GM21528 (cell line): Measurements from ENCODE around the gene GARIN5B.
"Not testable (repeated sequence)": the region's sequence is repeated elsewhere in the genome, so short reads cannot be mapped to it uniquely, and the experiment has no call there.

ENCODE experiments used
- ATAC-seq: cut with Tn5 transposase; IDR thresholded peaks from one replicate; pipeline ENCODE4 v1.9.1; 2021; ENCODE audit warnings: mild to moderate bottlenecking, moderate library complexity; ENCODE audit not compliant: unreplicated experiment, low FRiP score

Gene GARIN5B

DNA sequence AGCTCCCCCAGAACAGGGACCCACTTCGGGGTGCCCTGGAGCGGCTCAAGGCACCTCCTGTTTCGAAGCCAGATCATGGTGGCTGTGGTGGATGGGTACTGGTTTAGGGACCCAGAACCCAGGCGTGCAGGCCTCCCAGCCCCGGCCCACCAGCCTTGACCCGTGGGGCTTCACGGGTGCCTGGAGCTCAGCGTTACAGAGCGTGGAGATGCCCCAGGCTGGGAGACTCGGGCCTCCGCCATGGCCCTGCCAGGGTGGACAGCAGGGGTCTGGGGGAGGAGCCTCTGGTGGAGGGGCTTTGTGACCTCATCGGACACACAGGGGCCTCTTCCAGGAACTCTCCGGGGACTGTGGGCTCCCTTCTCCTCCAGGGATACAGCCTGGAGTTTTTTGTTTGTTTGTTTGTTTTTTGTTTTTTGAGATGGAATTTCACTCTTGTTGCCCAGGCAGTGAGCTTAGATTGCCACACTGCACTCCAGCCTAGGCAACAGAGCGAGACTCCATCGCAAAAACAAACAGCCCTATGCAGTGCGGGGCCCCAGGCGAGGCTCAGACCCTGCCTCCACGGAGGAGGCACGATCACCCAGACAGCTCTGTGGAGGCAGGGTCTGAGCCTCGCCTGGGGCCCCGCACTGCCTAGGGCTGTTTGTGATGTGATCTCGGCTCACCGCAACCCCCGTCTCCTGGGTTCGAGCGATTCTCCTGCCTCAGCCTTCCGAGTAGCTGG is at the start of gene GARIN5B:
Gene GARIN5B, minus strand, starts transcription at position 271 of the 727 bp plus-strand sequence. Its CDS starts 194 bp downstream, at position 77.
- ATAC-seq, result no peak

DNA sequence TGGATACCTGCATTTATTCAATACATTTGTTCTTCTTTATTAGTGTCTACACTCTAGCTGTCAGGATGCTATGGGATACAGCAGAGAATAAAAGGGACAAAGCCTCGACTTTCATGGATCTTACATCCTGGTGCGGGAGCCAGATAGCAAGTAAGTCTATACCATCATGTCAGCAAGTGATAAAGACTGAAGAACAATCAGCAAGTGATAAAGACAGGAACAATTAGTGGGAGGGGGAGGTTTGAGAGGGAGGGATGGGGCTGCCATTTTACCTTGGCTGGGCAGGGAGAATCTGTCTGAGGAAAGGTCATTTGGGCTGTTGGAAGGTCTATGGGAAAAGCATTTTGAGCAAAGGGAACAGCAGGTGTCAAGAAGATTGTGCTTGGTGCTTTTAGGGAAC is 47.1 kb upstream of the GARIN5B start:
- no peak for ATAC-seq

DNA sequence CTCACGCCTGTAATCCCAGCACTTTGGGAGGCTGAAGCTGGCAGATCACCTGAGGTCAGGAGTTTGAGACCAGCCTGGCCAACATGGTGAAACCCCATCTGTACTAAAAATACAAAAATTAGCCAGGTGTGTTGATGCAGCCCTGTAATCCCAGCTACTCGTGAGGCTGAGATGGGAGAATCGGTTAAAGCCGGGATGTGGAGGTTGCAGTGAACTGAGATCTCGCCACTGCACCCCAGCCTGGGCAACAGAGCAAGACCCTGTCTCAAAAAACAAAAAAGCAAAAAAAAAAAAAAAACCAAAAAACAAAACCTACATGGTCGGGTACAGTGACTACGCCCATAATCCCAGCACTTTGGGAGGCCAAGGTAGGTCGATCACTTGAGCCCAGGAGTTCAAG is 46.1 kb upstream of the GARIN5B start:
- not testable (repeated sequence) for ATAC-seq

DNA sequence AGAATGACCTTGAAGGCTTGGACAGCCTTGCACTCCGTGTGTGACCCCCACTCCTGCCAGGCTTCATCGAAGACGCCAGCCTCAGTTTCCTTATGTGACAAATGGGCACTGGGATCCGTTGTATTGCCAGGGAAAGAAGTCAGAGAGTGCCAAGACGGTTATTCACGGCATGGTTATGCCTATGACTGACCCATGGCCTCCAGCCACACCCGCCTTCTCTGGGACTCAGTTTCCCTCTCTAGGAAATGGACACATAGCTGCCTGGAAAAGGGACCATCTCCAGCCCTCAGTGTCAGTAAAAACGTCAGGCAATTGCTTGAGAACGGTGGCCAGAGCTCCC is 45.4 kb upstream of the GARIN5B start:
- ATAC-seq, result no peak

DNA sequence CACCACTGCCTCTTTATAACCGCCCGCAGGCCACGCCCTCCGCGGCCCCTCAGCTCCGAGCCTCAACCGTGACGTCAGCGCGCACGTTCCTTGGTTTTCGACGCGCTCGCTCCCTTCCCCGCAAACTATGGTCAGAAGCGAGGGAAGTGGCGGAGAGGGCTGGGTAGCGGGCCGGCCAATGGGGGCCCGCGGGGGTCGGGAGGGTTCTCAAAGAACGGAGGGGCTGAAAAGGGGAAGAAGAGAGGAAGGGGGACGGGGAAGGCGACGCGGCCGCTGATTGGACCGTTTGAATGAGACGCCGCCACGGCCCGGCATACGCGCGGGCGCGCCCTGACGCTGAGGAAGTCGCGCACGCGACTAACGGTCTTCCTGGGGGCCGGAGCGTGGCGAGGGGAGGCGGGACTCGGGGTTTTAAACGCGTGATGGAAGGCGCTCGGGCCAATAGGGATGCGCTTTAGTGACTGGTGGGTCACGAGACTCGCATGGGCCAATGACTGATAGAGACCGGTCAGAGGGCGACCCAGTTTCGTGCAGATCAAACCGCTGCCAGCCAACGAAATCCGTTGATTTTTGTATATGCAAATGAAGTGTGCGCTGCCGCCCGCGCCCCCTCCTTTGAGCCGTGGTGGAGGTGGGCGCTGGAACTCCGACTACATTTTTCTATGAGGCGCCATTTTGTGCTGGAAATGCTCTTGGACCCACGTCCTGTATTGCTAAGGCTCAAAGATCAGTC is 44.9 kb upstream of the GARIN5B start:
- peak; percentile 79 for ATAC-seq

DNA sequence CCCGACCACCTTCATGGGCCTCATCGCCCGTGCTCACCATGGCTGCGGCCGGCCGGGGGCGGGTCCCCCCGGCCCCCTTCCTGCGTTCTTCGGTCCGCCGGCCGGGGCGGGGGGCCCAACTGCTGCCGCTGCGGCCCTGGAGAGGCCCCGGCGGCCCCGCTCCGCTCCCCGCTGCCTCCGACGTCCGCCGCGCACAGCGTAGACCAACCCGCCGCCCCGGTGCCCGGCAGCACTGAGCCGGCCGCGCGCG is 44.4 kb upstream of the GARIN5B start, which contains the start of gene UBE2S:
Gene UBE2S, minus strand, starts transcription at position 239 of the 250 bp plus-strand sequence. Its CDS starts 199 bp downstream, at position 40.
- peak; percentile 67 for ATAC-seq

DNA sequence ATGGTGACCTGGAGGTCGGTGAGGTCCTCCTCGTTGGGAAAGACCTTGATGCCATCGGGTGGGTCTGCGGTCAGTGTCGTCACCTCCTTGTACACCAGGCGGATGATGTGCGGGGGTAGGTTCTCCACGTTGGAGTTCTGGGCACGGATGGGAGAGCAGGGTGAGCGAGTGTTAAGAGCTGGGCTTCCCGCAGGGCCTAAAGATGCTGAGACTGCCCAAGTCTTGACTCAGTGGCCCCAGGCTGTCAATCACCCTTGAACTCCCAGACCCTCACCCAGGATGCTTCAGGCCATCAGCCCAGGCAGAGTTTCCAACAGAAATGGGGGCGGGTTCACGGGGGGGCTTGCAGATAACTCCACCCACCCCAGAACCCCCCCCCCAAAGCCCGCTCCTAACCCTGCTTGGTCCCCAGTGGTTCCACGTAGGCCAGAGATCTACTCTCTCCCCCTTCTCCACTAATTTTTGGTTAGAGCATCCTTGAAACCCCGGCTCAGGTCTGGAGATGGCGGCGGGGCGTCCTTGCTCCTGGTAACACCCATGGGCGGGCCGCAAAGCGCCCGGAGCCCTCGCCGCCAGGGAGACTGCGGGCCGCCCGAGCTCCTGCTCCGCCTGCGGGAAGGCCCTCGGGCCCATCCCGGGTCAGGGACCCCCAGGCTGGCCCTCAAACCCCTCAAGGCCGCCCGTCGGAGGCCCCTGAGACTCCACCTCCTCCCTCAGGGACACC is 43.9 kb upstream of the GARIN5B start:
- no peak for ATAC-seq

DNA sequence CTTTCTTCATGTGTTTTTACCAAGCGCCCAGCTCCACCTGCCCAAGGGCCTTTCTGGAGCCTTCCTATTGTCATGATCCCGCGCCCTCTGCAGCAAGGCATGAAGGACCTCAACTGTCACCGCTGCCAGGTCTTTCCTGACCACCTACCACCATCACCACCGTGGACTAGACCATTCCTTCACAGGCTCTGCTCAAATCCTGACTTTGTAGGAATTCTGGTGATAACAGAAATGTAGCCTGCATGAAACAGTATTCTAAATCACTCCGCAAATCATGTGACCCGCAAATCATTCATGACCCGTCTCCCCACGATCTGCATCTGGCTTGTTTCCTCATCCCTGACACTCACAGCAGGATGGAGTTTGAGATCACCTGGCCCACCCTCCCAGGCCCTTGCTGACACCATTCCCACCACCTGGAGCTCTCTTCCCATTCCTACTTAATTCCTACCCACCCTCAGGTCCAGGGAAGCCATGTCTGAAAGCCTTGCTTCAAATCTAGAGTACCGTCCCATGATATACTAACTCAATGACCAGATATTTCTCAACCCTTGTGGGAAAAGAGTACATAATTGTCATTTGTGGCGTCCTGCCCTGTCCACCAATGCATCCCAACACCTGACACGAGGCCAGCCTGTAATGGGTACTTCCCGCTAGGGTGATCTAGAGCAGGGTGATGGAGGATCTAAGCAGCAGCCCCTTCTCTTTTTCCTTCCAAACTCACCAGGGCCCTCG is 43.2 kb upstream of the GARIN5B start:
- no peak for ATAC-seq

DNA sequence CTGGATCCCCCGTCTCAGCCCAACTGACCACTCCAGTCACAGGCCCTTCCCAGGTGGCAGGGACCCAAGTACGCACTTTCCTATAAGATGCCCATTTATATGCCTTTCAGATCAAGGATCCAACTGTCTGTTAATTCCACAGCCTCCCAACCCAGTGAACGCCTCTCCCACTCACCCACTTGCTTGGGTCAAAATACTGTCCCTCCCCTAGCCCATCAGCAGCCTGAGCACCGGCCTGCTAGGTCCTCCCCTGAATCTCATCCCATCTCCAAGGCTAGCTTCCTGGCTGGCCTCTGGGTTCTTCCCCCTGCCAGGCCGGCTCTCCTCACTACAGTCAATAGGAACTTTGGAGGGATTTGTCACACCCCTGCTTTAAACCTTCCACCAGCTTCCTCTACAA is 42.6 kb upstream of the GARIN5B start:
- ATAC-seq, result no peak

DNA sequence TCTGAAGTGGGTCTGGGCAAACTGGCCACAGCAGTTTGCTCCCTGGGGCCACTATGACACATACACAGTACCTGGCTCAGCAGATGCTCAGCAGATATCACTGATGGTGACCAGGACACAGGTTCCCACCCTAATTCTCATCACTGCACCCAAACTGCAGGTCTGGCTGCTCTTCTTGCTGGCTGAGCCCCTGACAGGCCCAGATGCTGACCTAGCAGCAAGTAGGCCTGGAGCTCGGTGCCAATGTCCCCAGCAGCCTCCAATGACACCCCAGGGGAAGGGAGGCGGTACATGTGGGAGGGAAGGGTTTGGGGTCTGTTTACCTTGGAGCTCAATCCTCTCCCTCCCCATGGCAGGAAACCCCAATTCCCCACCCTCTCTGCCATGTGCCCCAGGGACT is 39.4 kb upstream of the GARIN5B start:
- no peak for ATAC-seq

DNA sequence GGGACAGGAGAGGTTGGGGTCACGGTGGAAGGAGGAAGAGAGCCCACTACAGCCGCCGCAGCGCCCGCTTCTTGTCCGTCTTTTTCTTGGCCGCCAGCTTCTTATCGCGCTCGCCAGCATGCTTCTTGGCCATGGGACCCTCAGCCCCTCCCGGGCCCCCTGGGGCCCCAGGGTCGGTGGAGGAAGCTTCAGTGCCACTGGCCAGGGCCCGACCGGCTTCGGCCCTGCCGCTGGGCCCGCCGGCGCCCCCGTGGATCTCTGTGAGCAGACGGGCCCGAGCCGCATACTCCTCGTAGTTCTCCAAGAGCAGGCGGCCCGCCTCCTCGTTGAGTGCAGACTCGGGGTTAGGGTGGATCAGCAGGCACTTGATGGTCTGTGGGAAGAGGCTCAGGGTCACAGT is 38.3 kb upstream of the GARIN5B start:
- not testable (repeated sequence) for ATAC-seq

DNA sequence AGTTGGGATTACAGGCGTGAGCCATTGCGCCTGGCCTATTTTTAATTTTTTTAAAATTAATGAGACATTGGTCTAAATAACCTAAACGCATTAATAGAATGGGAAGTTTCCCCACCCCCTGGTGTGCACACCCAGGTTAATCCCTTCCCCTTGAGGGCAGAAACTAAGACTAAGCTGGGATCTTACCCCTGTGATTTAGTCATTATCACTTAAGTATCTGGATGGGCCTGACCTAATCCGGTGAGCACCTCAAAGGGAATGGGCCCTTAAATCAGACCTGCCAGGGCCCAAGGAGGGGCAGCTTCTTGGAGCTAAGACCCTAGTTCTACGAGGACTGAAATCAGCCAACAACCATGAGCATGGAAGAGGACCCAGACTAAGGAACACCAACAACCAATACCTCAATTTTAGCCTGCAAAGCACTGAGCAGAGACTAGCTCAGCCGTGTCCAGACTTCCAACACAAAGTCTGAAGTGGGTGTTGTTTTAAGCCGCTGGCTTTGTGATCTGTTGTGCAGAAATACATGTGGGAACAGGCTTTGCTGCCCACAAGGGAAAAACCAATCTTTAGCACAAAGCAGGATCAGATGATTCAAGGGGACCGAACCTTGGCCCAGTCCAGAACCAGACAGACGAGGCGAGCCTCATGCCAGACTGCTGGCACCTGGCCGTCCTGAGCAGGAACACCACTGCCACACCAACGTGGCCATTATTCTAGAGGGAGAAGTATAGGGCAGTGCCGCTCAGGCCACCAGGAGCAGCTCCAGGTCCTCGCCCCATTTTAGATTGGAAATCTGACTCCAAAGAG is 37.4 kb upstream of the GARIN5B start:
- ATAC-seq, result no peak

DNA sequence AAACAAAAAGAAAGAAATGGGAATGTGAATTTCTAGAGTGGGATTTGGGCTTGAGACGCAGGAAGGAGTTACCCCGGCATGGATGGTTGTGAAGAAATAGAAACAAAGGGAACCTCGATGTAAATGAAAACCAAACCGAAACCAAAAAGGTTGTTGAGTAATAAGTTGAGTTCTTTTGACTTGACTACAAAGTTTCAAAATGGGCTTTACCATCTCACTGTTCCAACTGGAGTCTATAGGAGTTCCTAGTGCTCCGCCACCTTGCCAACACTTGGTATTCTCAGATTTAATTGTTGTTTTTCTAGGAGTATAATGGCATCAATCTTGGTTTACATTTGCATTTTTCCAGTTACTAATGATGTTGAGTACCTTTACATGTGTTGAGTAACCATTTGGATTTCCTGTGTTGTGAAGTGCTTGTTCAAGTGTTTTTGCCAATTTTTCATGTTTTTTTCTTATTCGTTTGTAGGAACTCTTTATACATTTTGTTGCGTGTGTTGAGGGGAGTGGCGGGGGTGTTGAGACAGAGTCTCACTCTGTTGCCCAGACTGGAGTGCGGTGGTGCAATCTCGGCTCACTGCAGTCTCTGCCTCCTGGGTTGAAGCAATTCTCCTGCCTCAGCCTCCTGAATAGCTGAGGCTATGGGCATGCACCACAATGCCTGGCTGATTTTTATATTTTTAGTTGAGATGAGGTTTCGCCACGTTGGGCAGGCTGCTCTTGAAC is 35.3 kb upstream of the GARIN5B start:
- ATAC-seq, result no peak

DNA sequence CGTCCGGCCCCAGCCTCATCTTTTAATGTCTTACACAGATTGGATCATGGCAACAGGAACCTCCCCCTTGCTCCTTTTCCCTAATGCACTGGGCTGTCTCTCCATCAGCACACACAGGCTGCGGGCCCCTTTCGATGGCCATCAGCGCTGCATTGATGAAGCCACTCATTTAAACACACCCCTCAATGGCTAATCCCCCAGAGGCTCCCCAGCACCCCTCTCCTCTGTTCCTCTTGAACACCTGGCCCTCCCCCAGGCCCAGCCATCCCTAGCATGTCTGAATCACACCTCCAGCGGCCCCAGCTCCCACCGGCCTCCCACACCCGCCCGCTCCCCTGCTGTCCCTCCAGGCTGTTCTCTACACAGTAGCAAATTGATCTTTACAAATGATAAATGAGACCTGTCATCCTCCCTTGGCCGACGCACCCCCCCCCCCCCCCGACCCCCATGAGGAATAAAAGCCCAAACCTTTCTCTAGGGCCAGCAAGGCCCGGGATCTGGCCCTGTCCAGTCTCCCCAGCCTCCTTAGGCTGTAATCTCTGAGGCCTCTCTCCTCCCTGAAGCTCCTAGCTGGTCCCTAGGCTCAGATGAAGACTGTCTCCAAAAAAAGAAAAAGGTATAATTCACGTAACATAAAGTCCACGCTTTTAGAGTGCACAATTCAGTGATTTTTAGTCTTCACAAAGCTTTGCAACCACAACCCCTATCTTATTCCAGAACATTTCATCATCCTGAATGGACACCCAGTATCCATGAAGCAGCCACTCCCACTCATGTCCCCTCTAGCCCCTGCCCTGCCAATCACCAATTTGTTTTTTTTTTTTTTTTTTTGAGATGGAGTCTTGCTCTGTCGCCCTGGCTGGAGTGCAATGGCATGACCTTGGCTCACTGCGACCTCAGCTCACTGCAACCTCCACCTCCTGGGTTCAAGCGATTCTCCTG is 30.0 kb upstream of the GARIN5B start:
- no peak for ATAC-seq

DNA sequence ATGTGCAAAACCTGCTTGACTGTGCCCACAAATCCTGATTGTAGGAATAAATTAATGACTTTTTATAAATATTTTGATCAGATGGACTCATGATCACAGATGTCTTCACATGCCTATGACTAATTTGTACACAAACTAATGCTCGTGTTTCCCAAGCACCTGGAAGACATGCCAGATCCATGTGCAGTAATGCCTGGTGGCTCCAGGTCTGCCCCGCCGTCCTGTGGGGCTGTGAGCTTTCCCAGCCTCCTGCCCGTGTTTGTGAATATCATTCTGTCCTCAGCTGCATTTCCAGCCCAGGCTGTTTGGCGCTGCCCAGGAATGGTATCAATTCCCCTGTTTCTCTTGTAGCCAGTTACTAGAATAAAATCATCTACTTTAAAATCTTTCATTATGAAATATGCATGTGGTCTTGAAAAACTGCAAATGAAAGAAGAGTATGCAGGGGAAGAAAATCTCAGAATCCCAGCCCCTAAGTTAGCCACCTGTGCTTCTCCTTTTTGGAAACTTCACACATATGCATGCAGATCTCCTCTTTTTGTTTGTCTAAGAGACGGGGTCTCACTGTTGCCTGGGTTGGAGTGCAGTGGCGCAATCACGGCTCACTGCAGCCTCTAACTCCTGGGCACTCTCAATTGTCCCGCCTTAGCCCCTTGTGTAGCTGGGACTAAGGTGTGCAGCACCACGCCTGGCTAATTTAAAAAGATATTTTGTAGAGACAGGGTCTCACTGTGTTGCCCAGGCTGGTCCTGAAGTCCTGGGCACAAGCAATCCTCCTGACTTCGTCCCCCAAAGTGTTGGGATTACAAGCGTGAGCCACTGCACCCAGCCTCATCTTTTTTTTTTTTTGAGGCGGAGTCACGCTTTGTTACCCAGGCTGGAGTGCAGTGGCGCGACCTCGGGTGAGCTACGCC is 28.9 kb upstream of the GARIN5B start:
- no peak for ATAC-seq

DNA sequence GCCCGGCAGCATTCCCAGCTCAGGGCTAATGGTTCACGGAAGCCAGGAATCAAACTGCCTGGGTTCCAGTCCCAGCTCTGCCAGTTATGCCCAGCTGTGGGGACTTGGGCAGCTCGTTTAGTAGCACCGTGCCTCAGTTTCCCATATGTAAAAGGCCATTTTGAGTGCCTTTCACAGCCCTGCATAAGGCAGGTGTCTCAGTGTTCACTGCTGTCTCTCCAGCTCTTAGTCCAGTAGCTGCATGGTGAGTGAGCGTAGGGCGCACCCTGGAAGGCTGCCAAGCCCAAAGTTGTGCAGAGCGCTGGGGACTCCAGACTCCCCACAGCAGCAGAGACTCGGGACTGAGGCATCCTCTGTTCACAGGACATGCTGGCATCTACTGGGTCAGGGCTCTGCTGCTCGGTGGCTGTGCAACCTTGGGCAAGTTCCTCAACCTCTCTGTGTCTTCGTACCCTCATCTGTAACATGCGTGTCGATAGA is 28.2 kb upstream of the GARIN5B start:
- ATAC-seq, result no peak

DNA sequence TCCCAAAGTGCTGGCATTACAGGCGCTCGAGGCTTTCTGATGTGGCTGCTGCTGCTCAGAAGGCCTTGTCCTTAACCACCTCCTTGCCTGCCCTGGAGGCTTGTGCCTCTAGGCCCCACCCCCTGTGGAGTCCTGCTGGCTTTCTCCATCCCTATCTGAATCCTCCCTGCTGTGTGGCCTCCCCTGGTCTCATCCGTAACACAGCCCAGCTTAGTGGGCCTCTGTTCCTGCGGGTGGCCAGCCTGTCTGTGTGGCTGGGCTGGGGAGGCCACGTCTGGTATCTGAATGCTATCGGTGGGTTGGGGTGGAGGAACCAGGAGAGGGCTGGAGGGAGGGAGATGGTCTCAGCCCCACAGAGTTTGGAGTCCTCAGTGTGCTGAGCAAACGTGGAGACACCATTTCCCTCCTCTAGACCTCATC is 27.4 kb upstream of the GARIN5B start:
- ATAC-seq, result no peak
